AG04450 (cell line): ENCODE data around the gene MND1. TPM values are rescaled to one million over a fixed set of nuclear protein-coding genes. Genes with fewer than 3 reads are reported as not detected.

Source experiments
- CTCF ChIA-PET: fragments of 300-600, 350-600 bp; formaldehyde crosslinking; extraction: SDS; loops from one replicate; lab custom pipeline; 2022; ENCODE audit warnings: antibody characterized with exemption, inconsistent platforms; lab: Charles Lee
- POLR2A ChIA-PET: fragments of 350-600 bp; formaldehyde crosslinking; extraction: SDS; loops from one replicate; lab custom pipeline; 2021; ENCODE audit warnings: antibody characterized with exemption, inconsistent platforms; lab: Yijun Ruan, JAX
- DNase-seq: peaks from one replicate; pipeline ENCODE4 v3.0.0-alpha.2; 2011; ENCODE audit warnings: low read depth, low spot score
- H3K27ac ChIP-seq: one replicate; pipeline ENCODE4 v1.5.1; 2012; ENCODE audit warnings: low read depth, low read length, control low read depth
- H3K27me3 ChIP-seq: one replicate; pipeline ENCODE4 v1.6.0; 2012; ENCODE audit warnings: low read length; ENCODE audit not compliant: control insufficient read depth, insufficient read depth
- H3K4me3 ChIP-seq: 2 replicates; pipeline ENCODE4 v1.5.1; 2011; ENCODE audit warnings: mild to moderate bottlenecking, low read depth, low read length, control low read depth
- H3K9me3 ChIP-seq: 2 replicates; pipeline ENCODE4 v1.5.1; 2012; ENCODE audit warnings: low read length; ENCODE audit not compliant: control insufficient read depth, insufficient read depth
- polyA plus RNA-seq: library from polyadenylated mRNA; depleted of rRNA; stranded (reverse); fragments of >200 nt; gene quantifications from 2 replicates; pipeline ENCODE4 v1.2.3, GENCODE V29; 2011
- TF ChIP-seq, protein P1 (sequence below): IDR thresholded peaks from 2 replicates; pipeline ENCODE4 v1.5.1; 2011; ENCODE audit warnings: low read depth, low read length, control low read depth, inconsistent platforms

The MND1 gene
- polyA plus RNA-seq, 1 experiment: 2.2 TPM

- POLR2A ChIA-PET: no interaction called here
- TF ChIP-seq, protein P1, sequence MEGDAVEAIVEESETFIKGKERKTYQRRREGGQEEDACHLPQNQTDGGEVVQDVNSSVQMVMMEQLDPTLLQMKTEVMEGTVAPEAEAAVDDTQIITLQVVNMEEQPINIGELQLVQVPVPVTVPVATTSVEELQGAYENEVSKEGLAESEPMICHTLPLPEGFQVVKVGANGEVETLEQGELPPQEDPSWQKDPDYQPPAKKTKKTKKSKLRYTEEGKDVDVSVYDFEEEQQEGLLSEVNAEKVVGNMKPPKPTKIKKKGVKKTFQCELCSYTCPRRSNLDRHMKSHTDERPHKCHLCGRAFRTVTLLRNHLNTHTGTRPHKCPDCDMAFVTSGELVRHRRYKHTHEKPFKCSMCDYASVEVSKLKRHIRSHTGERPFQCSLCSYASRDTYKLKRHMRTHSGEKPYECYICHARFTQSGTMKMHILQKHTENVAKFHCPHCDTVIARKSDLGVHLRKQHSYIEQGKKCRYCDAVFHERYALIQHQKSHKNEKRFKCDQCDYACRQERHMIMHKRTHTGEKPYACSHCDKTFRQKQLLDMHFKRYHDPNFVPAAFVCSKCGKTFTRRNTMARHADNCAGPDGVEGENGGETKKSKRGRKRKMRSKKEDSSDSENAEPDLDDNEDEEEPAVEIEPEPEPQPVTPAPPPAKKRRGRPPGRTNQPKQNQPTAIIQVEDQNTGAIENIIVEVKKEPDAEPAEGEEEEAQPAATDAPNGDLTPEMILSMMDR: no peak
Observed at GRCh38 chr4:153426207-153426885, 81.9 kb downstream of the MND1 start.

DNA sequence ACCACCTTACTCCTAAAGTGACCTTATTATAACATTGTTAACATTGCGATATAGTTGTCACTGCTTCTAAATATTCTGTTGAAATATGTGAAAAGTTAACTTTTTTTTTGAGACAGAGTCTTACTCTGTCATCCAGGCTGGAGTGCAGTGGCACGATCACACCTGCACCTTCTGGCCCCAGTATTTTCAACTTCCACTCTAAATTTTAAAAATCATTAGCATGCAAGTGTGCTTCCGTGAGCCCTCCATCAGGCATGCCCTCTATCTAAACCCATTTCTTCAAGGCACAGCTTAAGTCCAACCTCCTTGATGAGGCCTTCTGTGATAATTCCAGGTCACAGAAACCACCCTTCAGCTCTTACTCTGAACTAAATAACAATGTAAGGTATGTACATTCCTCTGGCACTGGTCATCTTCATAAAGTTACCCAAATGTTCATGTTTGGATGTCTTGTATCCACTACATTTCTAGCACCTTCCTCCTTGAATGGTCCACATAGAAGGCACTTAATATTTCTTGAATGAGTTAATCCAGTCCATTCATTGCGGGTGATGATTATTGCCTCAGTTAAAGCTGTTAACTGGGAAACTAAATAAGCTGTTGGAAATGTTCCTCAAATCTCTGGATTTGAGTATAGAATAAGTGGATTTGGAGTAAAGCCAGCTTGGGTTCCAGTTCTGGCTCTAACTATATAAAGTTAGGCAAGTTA lies 83.0 kb downstream of the MND1 start:
- DNase-seq: no peak
- Histone ChIP-seq H3K9me3 (no peaks in the 10 kb centered on the region), H3K4me3 (no peak overlapping the region), H3K27me3 (no peaks in the 10 kb centered on the region), H3K27ac (no peak overlapping the region)
- ChIA-PET CTCF (interaction anchor here (0.5 to 1.3 kb wide), 2 partner anchors 147 to 155 kb away, joined by 3 read pairs; no protein-coding TSS in a partner anchor), POLR2A (interaction anchor here (1.1 kb wide), 1 partner anchor 92 kb away, joined by 3 read pairs; no protein-coding TSS in a partner anchor)
- TF ChIP-seq, protein P1: no peak

More at GRCh38 chr4:153426207-153426885, 81.9 kb downstream of the MND1 start:
- CTCF ChIA-PET: interaction anchor here (0.7 kb wide), 1 partner anchor 30 kb away, joined by 6 read pairs; no protein-coding TSS in a partner anchor
- DNase-seq: no peak
- Histone ChIP-seq H3K27ac (no peak overlapping the region), H3K27me3 (no peaks in the 10 kb centered on the region), H3K9me3 (no peaks in the 10 kb centered on the region), H3K4me3 (no peak overlapping the region)

GRCh38 chr4:153428941-153429475 lies 84.5 kb downstream of the MND1 start:
- Histone ChIP-seq H3K9me3 (no peaks in the 10 kb centered on the region), H3K27ac (no peak overlapping the region), H3K27me3 (no peaks in the 10 kb centered on the region), H3K4me3 (no peak overlapping the region)
- DNase-seq: no peak
- TF ChIP-seq, protein P1: no peak
- POLR2A ChIA-PET: no interaction called here
- CTCF ChIA-PET: interaction anchor here (0.9 to 2.0 kb wide), 3 partner anchors 37 to 145 kb away, joined by 3 to 10 read pairs (median 5); partner anchors contain the start of gene MND1

- Histone ChIP-seq H3K9me3 (no peaks in the 10 kb centered on the region), H3K27me3 (no peaks in the 10 kb centered on the region), H3K4me3 (no peak overlapping the region), H3K27ac (no peak overlapping the region)
- POLR2A ChIA-PET: interaction anchor here (0.8 to 0.9 kb wide), 2 partner anchors 14 to 90 kb away, joined by 3 read pairs; no protein-coding TSS in a partner anchor
- no peak for DNase-seq
- CTCF ChIA-PET: interaction anchor here (0.6 to 2.3 kb wide), 5 partner anchors 23 to 155 kb away, joined by 3 to 11 read pairs (median 4); no protein-coding TSS in a partner anchor
- TF ChIP-seq, protein P1: peak; percentile 54
Observed at GRCh38 chr4:153432965-153433753, 88.7 kb downstream of the MND1 start.
